Subcutaneous adipose tissue (tissue), 4 donors: ENCODE measurements around the gene NRP2. TPM values are rescaled to one million over a fixed set of nuclear protein-coding genes. Genes with fewer than 3 reads are reported as not detected.

ENCODE experiments used
- total RNA-seq, 4 donors: library from RNA; depleted of rRNA; stranded (reverse); fragments of >200 nt; gene quantifications; one replicate each; pipeline ENCODE4 v1.1.0, GENCODE V29; 2016
- TF ChIP-seq, protein P1 (sequence below): fragments of 450-650 bp; IDR thresholded peaks from one replicate; pipeline ENCODE4 v1.5.1; 2016; ENCODE audit warnings: low read depth, mild to moderate bottlenecking, control low read depth, antibody characterized with exemption, moderate library complexity

The NRP2 gene
- total RNA-seq, 4 donors from 2014 or later: 29.2 to 70.9 (median 56.1) TPM

DNA sequence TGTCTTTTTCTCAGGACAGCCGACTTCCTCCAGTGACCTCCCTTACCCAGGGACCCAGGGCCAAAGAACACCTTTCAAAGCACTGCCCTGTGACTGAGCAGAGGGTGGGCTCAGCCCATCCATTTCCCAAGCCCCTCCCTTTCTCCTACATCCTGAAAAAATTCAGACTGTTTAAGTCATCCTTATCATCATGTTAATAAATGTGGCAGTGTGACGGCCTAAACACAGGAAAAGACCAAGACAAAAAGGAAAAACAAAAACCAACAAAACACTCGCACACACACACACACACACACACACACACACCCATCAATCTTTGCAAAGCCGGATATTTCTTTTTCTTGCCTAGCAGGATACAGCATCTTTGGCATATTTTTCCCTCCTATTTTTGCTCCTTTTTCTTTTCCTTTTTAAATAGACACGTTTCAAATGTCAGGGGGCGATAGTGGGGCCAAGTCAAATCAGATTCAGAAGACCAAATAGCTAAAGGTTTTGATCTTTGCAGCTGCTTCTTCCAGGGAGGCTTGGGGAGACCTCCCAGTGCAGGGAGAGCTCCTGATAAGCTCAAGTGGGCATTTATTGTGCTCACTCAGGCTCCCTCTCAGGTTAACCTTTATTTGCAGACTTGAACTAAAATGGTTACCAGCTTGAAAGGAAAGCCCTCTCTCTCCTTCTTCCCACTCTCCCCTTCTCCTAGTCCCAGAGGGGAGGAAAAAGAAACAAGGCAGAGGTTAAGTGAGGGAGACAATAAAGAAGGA is 39.5 kb upstream of the NRP2 start:
- TF ChIP-seq, protein P1, sequence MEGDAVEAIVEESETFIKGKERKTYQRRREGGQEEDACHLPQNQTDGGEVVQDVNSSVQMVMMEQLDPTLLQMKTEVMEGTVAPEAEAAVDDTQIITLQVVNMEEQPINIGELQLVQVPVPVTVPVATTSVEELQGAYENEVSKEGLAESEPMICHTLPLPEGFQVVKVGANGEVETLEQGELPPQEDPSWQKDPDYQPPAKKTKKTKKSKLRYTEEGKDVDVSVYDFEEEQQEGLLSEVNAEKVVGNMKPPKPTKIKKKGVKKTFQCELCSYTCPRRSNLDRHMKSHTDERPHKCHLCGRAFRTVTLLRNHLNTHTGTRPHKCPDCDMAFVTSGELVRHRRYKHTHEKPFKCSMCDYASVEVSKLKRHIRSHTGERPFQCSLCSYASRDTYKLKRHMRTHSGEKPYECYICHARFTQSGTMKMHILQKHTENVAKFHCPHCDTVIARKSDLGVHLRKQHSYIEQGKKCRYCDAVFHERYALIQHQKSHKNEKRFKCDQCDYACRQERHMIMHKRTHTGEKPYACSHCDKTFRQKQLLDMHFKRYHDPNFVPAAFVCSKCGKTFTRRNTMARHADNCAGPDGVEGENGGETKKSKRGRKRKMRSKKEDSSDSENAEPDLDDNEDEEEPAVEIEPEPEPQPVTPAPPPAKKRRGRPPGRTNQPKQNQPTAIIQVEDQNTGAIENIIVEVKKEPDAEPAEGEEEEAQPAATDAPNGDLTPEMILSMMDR: no peak

DNA sequence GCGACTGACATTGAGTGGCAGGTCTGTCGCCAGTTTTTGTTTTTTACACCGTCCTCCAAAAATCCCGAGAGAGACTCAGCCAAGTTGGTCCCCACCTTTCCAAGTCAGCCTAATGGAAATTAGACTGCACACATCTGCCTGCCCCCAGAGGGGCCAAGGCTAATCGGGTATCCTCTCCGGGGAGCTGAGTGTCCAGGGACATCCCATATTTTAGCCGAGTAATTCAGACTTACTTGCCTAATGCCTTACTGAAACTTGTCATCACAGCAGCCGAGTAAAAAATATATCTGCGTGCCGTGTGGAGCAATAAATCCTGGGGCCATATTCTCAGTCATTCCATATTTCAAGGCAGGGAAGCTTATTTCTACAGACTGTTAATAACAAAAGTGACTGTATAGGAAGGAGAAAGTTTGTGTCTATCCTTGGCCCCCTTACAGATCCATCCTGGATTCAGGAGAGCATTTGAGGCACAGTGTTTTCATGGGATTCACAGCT is 38.9 kb upstream of the NRP2 start:
- TF ChIP-seq, protein P1: no peak

DNA sequence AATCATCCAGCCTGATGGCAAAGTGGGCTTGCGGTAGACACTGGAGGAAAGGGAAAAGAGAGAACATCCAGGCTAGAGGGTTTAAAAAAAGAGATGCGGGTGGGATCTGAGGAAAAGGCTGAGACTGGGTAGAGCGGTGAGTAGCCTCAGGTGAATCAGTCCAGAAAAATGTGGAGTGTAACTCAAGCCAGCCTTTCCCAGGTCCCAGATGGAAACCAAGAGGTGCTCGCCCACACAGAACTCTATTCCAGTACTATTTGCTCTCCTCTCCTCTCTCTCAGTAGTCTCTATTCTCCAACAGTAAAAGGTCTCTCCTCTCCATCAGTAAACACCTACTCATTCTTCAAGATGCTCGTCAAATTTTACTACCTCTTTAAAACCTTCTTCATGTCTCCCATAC is 38.3 kb upstream of the NRP2 start:
- TF ChIP-seq, protein P1: no peak

DNA sequence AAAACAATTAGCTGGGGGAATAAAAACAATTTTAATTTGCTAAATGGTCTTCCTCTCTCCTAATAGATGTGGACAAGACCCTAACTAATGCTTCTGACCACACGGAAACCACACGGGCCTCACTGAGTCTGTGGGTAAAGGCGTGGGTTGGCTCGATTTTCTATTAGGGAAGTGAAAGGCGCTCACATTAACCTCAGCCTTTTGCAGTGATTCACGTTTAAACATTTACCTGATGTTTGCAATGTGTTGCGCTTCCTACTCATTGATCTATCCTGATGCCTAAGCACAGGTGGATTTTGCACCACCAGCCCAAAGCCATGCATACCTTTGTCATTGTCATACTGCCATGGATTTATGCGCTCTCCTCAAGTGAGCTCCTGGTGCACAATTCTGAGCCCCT is 35.6 kb upstream of the NRP2 start:
- TF ChIP-seq, protein P1: no peak

DNA sequence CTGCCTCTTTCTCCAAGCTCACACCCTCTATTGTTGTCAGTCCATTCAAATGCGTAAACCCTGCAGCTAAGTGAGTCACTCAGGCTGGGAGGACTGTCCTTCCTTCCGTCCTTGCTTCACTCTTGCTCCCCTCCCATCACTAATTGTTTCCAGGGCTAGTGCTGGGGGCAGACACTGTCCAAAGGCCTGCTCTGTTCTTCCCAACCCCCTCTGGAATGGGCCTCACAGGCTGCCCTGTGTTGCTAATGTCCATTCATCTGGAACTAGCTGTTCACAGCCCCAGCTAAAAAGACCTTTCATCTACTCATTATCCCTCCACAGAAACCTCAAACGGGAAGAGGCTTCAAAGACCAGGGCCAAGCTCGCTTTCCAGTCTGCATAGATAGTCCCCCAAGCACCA is 31.9 kb upstream of the NRP2 start:
- TF ChIP-seq, protein P1: no peak

DNA sequence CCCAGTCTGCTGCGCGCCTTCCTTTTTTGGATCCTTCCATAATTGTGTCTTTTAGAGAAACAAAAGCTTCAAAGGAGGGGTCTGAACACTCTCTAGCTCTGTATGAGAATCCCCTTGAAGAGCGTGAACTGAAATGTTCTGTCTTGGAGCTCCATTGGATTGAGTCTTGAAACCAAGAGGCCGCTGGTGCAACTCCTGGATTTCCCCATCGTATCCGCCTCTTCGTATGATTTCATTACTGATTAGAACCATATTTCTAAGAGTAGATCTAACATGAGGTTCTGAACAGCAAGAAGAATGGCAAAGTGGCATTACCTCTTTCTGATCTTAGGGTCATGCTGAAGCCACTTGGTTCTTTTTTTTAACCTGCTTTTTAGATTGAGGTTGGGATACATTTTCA is 31.4 kb upstream of the NRP2 start:
- TF ChIP-seq, protein P1: no peak

DNA sequence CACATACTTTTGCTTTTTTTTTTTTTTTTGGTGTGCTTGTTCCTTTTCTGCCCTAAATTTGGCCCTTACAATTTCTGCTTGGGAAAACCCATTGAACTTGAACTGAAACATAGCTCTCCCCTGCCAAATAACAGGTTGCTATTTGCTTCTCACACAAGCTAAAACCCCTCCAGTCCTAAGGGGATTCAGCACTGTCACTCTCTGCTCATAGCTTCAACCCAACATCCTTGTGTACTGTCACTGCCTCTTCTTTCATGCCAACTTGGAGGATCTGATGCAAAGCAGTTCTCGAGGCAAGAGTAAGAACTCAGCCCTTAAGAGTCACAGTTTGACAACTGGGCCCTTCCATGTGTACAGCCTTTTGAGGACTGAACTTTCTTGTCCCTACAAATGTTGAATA is 30.6 kb upstream of the NRP2 start:
- TF ChIP-seq, protein P1: no peak
